GF-D8 (cell line): ENCODE data around the gene CCDC77.
"Not testable (repeated sequence)": the region's sequence is repeated elsewhere in the genome, so short reads cannot be mapped to it uniquely, and the experiment has no call there.

Experiments used
- DNase-seq: peaks from one replicate; lab custom pipeline; 2025; lab: John Stamatoyannopoulos, UW

The CCDC77 gene

DNA sequence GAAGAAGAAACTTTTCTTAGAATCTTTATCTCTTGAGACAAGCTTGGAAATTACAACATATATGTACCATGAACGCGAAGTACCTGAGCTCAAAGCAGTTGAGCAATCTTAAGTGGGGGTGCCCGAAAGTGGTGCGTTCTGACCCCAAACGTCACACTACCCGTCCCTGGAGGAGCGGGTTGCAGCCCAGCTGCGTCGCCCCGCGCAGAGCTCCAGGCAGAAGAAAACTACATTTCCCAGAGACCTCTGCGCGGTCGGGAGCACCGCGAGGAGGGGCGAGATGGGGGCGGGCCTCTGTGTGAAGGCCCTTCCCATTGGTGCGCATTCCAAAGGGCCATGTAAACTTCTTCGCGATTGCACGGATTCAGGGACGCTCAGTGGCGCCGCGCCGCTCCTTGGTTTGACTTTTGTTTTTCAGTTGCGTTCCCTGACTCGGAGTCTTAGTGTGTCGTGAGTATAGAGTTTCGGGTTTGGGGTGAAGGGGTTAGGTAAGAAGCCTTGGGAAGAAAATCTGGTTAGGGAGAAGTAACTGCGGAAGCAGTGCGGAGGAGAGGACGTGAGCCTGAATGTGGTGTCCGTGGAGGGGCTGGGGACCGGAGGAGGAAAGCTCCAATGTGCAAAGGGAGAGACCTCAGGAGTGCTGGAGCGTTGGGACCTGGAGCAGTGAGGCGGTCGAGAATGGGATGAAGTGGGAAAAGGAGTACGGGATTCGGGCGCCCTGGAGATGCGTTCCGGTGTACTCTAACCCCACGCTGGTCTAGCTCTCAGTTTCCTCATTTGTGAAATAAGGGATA, at the start of gene CCDC77:
CCDC77 (plus strand) TSS at position 410 of the 794 bp plus-strand sequence. CDS start 7,740 bp downstream, outside the sequence.
- DNase-seq = no peak

DNA sequence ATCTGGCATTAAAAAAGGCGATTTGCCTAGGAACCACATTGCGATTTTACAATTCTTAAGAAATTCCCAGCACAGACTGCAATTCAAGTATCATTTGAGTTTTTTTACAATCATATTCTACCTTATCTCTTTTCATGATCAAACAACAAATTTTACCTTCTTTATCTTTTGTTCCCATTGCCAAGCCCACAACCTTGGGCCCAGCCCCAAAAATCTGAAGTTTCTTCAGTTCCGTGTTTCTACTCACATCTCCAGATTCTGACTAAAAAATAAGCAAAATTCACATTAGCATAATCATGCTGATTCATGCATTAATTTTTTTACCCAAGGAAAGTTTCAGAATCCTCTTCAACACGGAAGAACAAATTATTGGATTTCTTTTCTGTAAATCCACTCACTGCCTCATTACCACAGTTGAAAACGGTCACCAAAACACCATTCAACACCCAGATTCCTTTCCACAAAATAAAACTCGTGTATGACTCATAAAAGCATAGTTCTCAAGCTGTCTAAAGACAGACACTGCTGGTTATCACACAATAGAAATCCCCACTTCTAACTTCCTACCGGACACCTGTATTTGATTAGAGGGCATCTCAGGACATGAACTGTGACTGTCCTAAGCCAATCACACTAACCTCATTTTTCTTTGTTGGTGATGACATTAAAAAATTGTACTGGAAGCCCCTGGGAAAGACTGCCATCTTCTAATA, 45.0 kb upstream of the CCDC77 start:
- DNase-seq = no peak

DNA sequence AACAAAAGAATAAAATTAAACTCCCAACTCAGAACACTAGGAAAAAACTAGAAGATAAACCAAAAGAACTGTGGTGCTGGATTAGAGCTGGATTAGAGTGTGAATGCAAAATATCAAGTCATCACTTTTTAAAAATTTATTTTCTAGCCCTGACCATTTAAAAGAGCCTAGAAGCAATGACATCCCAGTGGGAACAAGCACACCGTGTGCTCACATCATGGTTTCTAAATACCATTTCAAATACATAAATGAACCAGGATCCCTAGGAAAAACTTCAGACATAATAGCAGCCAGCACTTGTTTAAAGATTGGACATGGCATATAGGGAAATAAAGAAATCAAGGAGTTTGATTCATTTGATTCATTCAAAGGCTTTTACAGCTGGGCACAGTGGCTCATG, 42.4 kb upstream of the CCDC77 start:
- DNase-seq = no peak

DNA sequence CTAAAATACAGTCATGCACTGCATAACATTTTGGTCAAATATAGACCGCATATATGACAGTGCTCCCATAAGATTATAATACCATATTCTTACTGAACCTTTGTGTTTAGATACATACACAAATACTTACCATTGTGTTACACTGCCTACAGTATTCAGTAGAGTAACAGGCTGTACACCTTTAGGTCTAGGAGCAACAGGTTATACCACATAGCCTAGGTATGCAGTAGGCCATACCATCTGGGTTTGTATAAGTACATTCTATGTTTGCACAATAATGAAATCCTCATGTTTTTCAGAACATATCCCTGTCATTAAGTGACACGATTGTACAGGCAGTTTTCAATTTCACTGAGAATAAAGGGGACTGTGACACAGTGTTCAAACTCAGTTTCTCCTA, 34.6 kb upstream of the CCDC77 start:
- DNase-seq = no peak

DNA sequence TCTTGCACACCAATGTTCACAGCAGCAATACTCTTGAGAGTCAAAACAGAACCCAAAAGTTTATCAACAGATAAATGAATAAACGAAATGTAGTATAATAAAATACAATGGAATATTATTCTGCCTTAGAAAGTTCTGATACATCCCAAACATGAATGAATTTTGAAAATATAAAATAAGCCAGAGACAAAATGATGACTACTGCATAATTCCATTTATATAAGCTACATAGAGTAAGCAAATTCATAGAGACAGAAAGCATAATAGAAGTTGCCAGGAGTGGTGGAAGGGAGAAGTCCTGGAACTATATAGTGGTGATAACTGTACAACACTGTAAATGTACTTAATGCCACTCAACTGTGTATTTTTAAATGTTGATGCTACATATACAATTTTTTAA, 33.5 kb upstream of the CCDC77 start:
- no peak for DNase-seq

- DNase-seq = not testable (repeated sequence)
These were observed 30.5 kb upstream of the CCDC77 start for GRCh38 chr12:370739-371485.

- no peak for DNase-seq
These were observed 14.8 kb upstream of the CCDC77 start for GRCh38 chr12:386651-387050.

GRCh38 chr12:388012-388411, 13.4 kb upstream of the CCDC77 start:
- DNase-seq = no peak

GRCh38 chr12:388541-389141, 12.8 kb upstream of the CCDC77 start:
- no peak for DNase-seq

- no peak for DNase-seq
These were observed 12.0 kb upstream of the CCDC77 start, which contains the start of gene KDM5A for GRCh38 chr12:389142-390096. Gene KDM5A (minus strand): TSS chr12:389320. CDS start chr12:389091, 229 bp downstream.

GRCh38 chr12:400828-401227, 616 bp upstream of the CCDC77 start:
- no peak for DNase-seq

DNA sequence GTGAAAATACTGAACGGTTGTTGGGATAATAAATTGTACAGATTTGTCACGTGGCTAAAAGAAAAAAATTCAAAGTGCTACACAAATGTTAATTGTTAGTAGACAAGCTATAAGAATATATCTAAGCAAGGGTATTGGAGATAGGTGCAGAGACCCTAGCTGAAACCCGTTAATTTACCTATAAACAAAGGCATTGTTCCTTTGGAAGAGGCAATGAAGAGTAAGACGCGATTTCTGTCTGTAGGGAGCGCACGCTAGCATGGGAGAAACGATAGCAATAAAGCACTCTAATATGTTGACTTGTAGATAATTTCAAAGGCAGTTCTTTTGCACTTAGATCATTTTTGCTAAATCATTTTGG, 565 bp downstream of the CCDC77 start:
- no peak for DNase-seq

- DNase-seq = no peak
These were observed 13.4 kb downstream of the CCDC77 start for GRCh38 chr12:414859-415258.

- DNase-seq = no peak
These were observed 17.0 kb downstream of the CCDC77 start for GRCh38 chr12:418432-418831.

- no peak for DNase-seq
These were observed 21.1 kb downstream of the CCDC77 start for GRCh38 chr12:422526-422925.

- not testable (repeated sequence) for DNase-seq
These were observed 34.3 kb downstream of the CCDC77 start for GRCh38 chr12:435737-436136.

GRCh38 chr12:442235-442884, 40.9 kb downstream of the CCDC77 start:
- DNase-seq = no peak

DNA sequence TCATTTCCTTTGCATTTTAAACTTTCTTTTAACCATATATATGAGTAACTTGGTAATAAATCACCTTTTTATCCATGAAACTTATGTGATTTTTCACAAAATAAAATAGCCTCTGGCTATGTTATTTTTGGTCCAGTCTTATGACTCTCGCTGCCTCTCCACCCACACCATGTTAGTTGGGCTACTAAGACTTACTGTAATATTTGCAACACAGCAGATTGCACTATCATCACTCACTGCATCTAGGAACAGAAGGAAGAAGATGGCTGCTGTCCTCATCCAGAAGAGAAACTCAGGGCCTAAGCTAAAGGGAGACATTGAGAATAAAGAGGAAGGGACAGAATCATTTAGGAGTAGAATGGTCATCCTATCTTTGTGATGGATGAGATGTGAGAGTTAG, 45.7 kb downstream of the CCDC77 start:
- DNase-seq = no peak

GRCh38 chr12:449203-449602, 47.8 kb downstream of the CCDC77 start:
- no peak for DNase-seq

- DNase-seq = no peak
These were observed 49.0 kb downstream of the CCDC77 start for GRCh38 chr12:450438-450837.
